Measurements from ENCODE around the gene CAST. TPM values are rescaled to one million over a fixed set of nuclear protein-coding genes. Genes with fewer than 3 reads are reported as not detected.

CAST gene
- total RNA-seq, 1 experiment from 2014 or later = 52.3 TPM

- Mint-ChIP-seq H3K9me3 (no peaks in the 10 kb centered on the region), H3K36me3 (ENCODE audit: insufficient read depth in 1 of 3, low read depth in 3 of 3) (peaks cover 3 to 20% (median 8%) of the 10 kb centered on the region in 3 experiments), H3K4me3 (no peak overlapping the region), H3K4me1 (peaks cover 7% of the 10 kb centered on the region in 2 experiments), H3K27ac (no peak overlapping the region), H3K27me3 (ENCODE audit: low read depth) (no peaks in the 10 kb centered on the region)
- no peak overlapping the region for H2BK12ac ChIP-seq (ENCODE audit: insufficient read length, low read depth, low read length)
- no peak overlapping the region for H3T11ph ChIP-seq (ENCODE audit: low read length)
- H3K23me2 ChIP-seq (ENCODE audit: insufficient read length, low read depth, low read length, poor library complexity, severe bottlenecking) = no peaks in the 10 kb centered on the region
- no peak overlapping the region for H4K91ac ChIP-seq (ENCODE audit: insufficient read length, low read depth, low read length)
- no peak overlapping the region for H3K27ac ChIP-seq (ENCODE audit: insufficient read length, low read depth, low read length)
- H2BK5ac ChIP-seq (ENCODE audit: insufficient read length, low read length) = no peak overlapping the region
- no peaks in the 10 kb centered on the region for H3K79me1 ChIP-seq (ENCODE audit: insufficient read depth, low read depth, low read length, poor library complexity, severe bottlenecking)
- no peak overlapping the region for H4K5ac ChIP-seq (ENCODE audit: insufficient read length, low read depth, low read length)
- no peak overlapping the region for H2BK120ac ChIP-seq (ENCODE audit: low read depth, low read length, poor library complexity, severe bottlenecking)
- no peak overlapping the region for H3K56ac ChIP-seq (ENCODE audit: insufficient read length, low read depth, low read length)
- no peaks in the 10 kb centered on the region for H3K79me2 ChIP-seq (ENCODE audit: insufficient read depth, low read length)
- H3K4ac ChIP-seq (ENCODE audit: low read depth, low read length) = no peak overlapping the region
- H3K14ac ChIP-seq (ENCODE audit: insufficient read depth, low read length) = no peak overlapping the region
- H2AK5ac ChIP-seq (ENCODE audit: insufficient read length, low read length) = no peak overlapping the region
- H4K20me1 ChIP-seq (ENCODE audit: control insufficient read depth, insufficient read depth, insufficient read length) = no peaks in the 10 kb centered on the region
- H3K4me1 ChIP-seq (ENCODE audit: insufficient read depth, low read length) = no peaks in the 10 kb centered on the region; the same call in 1 of the 2 replicates
- no peak overlapping the region for H3K4me2 ChIP-seq (ENCODE audit: insufficient read depth, insufficient read length, low read length)
- no peak for DNase-seq
- TF ChIP-seq, protein P1, sequence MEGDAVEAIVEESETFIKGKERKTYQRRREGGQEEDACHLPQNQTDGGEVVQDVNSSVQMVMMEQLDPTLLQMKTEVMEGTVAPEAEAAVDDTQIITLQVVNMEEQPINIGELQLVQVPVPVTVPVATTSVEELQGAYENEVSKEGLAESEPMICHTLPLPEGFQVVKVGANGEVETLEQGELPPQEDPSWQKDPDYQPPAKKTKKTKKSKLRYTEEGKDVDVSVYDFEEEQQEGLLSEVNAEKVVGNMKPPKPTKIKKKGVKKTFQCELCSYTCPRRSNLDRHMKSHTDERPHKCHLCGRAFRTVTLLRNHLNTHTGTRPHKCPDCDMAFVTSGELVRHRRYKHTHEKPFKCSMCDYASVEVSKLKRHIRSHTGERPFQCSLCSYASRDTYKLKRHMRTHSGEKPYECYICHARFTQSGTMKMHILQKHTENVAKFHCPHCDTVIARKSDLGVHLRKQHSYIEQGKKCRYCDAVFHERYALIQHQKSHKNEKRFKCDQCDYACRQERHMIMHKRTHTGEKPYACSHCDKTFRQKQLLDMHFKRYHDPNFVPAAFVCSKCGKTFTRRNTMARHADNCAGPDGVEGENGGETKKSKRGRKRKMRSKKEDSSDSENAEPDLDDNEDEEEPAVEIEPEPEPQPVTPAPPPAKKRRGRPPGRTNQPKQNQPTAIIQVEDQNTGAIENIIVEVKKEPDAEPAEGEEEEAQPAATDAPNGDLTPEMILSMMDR (conservative IDR thresholded peaks at IDR 0.05) = no peak
- no peak overlapping the region for H3K9ac ChIP-seq (ENCODE audit: extremely low read depth, insufficient read length, low read length)
- H3K9me3 ChIP-seq (ENCODE audit: control insufficient read depth, low read depth, low read length) = no peaks in the 10 kb centered on the region
- no peak overlapping the region for H3K18ac ChIP-seq (ENCODE audit: insufficient read length, low read depth, low read length)
- WGBS (ENCODE audit: extremely low coverage, insufficient read length, low lambda C conversion rate) = no CpG with 5 or more reads among the region's 3 CpGs
- H3K27me3 ChIP-seq (ENCODE audit: insufficient read depth, low read length) = no peaks in the 10 kb centered on the region
- H2AFZ ChIP-seq (ENCODE audit: low read length) = no peak overlapping the region
- H3K23ac ChIP-seq (ENCODE audit: insufficient read length, low read depth, low read length) = no peak overlapping the region
- H2BK15ac ChIP-seq (ENCODE audit: low read depth, low read length) = no peak overlapping the region
- H4K8ac ChIP-seq (replicated peaks; ENCODE audit: insufficient read length, low read depth, low read length) = no peak overlapping the region
- H2BK20ac ChIP-seq (ENCODE audit: low read depth, low read length, poor library complexity, severe bottlenecking) = no peak overlapping the region
These were observed 85.5 kb downstream of the CAST start for GRCh38 chr5:96747720-96748119.

Measured in H9 (cell line).